ENCODE measurements around the gene ATP6V0A1. TPM values are rescaled to one million over a fixed set of nuclear protein-coding genes. Genes with fewer than 3 reads are reported as not detected.

The ATP6V0A1 gene
- total and polyA plus RNA-seq, 10 donors = 23.0 to 140 (median 110) TPM

DNA sequence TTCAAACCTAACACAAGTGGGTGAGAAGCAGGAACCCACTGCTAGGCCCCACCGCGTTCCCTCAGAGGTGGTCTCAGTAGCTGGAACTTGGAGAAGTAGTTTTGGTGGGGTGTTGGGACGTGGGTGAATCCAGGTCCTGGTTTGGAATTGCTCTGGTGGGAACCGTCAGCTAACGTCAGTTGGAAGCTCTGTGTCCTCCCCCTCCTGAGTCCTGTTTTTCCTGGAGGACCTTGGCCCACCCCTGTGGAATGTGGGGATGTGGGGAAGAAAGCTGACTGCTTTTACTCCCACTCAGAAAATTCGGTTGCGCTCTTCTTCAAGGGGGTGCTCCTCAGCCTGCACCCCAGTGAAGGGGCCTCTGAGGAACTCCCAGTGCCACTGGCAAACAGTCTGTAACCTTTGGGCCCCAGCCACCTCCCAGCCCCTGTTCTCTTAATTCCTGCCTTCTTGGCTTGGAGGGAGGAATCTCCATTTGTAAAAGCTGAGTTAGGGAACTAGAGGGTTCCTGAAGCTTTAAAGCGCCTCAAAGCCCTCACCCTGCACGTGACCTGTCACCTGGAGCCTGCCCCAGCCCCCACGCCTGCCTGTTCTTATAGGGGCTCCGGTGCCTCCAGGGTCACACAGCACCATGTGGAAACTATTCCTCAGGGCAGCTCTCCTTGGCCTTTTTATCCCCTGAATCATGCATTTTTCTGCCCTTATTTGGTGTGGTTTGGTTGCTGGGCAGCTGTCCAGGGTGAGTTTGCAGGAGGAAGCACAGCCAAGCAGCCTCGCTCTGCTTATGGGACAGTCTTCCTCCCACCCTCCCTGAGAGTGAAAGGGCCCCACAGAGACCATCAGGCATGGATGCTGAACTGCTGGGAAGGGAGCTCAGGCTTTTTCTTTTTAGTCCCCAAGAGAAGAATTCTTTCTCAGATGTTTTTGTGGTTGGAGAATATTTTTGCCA, 61.1 kb downstream of the ATP6V0A1 start:
- 49 to 64% (median 58%) methylated on average over 12 of the region's 12 CpGs for WGBS, 5 donors
- no peak overlapping the region for H3K4me3 ChIP-seq

DNA sequence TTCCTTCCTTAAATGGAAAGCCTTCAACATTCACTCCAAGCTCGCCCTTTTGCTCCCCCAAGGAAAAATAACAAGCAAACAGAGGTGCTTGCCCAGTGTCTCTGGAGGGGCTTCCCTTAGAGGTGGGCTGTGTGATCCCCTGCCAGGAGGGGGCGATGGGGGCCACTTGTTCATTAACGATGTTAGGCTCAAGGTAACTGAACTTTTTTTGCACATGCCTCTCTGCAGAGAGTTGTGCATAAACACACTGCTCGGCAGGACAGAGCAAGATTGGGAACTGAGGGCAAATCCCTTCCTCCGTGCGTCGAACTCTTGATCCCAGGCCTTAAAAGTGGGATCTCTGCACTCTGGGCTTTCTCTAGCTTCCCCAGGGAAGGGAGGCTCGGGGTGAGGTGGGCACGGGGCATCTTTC, 61.9 kb downstream of the ATP6V0A1 start:
- DNase-seq = peak; percentile 68

More for the DNA sequence above, 61.1 kb downstream of the ATP6V0A1 start:
- H3K27me3 ChIP-seq (replicated peaks in 1 of 7) = no peaks in the 10 kb centered on the region
- H3K36me3 ChIP-seq = peaks cover 0 to 56% (median 17%) of the 10 kb centered on the region in 6 donors
- H3K4me1 ChIP-seq = peaks cover 35 to 86% (median 65%) of the 10 kb centered on the region in 6 donors
- DNase-seq = peak; percentile 76
- intact Hi-C loops (cut with DNase I; ENCODE audit: low total_unique reads) = loop anchor here (5.0 to 10.0 kb wide), 3 partner anchors 55 to 198 kb away; no protein-coding TSS in a partner anchor
- H3K27ac ChIP-seq = peak overlapping the region; percentile 55 to 91 (median 85)
- TF ChIP-seq POLR2A (IDR thresholded peaks at IDR 0.05) (no peak), POLR2AphosphoS5 (IDR thresholded peaks at IDR 0.05) (peak; percentile 36 to 70 (median 65))
- TF ChIP-seq, protein P1, sequence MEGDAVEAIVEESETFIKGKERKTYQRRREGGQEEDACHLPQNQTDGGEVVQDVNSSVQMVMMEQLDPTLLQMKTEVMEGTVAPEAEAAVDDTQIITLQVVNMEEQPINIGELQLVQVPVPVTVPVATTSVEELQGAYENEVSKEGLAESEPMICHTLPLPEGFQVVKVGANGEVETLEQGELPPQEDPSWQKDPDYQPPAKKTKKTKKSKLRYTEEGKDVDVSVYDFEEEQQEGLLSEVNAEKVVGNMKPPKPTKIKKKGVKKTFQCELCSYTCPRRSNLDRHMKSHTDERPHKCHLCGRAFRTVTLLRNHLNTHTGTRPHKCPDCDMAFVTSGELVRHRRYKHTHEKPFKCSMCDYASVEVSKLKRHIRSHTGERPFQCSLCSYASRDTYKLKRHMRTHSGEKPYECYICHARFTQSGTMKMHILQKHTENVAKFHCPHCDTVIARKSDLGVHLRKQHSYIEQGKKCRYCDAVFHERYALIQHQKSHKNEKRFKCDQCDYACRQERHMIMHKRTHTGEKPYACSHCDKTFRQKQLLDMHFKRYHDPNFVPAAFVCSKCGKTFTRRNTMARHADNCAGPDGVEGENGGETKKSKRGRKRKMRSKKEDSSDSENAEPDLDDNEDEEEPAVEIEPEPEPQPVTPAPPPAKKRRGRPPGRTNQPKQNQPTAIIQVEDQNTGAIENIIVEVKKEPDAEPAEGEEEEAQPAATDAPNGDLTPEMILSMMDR (IDR thresholded peaks at IDR 0.05 in 8 of 11, conservative IDR thresholded peaks at IDR 0.05 in 3 of 11) = no peak
- no peaks in the 10 kb centered on the region for H3K9me3 ChIP-seq

DNA sequence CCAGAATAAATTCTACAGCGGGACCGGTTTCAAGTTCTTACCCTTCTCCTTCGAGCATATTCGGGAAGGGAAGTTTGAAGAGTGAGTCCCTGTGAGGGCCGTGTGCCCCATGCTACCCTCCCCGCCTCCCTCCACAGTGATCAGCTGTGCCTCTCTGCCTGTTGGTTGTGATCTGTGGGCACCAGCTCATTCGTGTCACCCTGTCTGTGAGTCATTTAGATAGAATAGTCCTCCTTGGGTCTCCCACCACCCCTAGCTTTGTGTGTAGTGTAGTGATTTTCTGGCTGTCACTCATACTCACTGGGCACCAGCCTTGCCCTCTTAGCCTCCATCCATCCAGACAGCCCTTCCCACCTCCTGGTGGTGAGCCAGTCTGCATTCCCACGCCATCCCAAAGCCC, 62.4 kb downstream of the ATP6V0A1 start:
- TF ChIP-seq POLR2AphosphoS5 (IDR thresholded peaks at IDR 0.05) (no peak), POLR2A (IDR thresholded peaks at IDR 0.05) (no peak)
- TF ChIP-seq, protein P1 (IDR thresholded peaks at IDR 0.05 in 8 of 11, conservative IDR thresholded peaks at IDR 0.05 in 3 of 11) = no peak
- peak; percentile 18 for DNase-seq
- H3K27me3 ChIP-seq (replicated peaks in 1 of 7) = no peaks in the 10 kb centered on the region
- intact Hi-C loops (cut with DNase I; ENCODE audit: low total_unique reads) = no loop called here
- no peaks in the 10 kb centered on the region for H3K9me3 ChIP-seq
- H3K27ac ChIP-seq = peak overlapping the region; percentile 53 to 91 (median 85)
- peaks cover 0 to 43% (median 17%) of the 10 kb centered on the region in 6 donors for H3K36me3 ChIP-seq
- no peak overlapping the region for H3K4me3 ChIP-seq
- peaks cover 36 to 95% (median 69%) of the 10 kb centered on the region in 6 donors for H3K4me1 ChIP-seq
- 58 to 78% (median 64%) methylated on average over 8 of the region's 8 CpGs for WGBS, 5 donors

More for the DNA sequence above, 61.9 kb downstream of the ATP6V0A1 start:
- H3K36me3 ChIP-seq = peaks cover 0 to 48% (median 17%) of the 10 kb centered on the region in 6 donors
- H3K4me1 ChIP-seq = peaks cover 35 to 92% (median 67%) of the 10 kb centered on the region in 6 donors
- H3K9me3 ChIP-seq = no peaks in the 10 kb centered on the region
- 45 to 60% (median 53%) methylated on average over 9 of the region's 9 CpGs for WGBS, 5 donors
- H3K27ac ChIP-seq = peak overlapping the region; percentile 53 to 91 (median 85)
- no peaks in the 10 kb centered on the region for H3K27me3 ChIP-seq (replicated peaks in 1 of 7)
- intact Hi-C loops (cut with DNase I; ENCODE audit: low total_unique reads) = no loop called here
- TF ChIP-seq, protein P1 (IDR thresholded peaks at IDR 0.05 in 8 of 11, conservative IDR thresholded peaks at IDR 0.05 in 3 of 11) = peak in 2 of 11 experiments; percentile 26 to 35
- TF ChIP-seq POLR2AphosphoS5 (IDR thresholded peaks at IDR 0.05) (no peak), POLR2A (IDR thresholded peaks at IDR 0.05) (no peak)
- no peak overlapping the region for H3K4me3 ChIP-seq

Data from spleen (tissue), 11 donors.